HG02852 (cell line): ENCODE results near the gene IL27RA.

ENCODE experiments used
- ATAC-seq: cut with Tn5 transposase; IDR thresholded peaks from one replicate; pipeline ENCODE4 v1.9.1; 2021; ENCODE audit warnings: mild to moderate bottlenecking, moderate library complexity; ENCODE audit not compliant: unreplicated experiment

The IL27RA gene

GRCh38 chr19:14031719-14032480 is at the start of gene IL27RA:
TSS of gene IL27RA (plus strand) at chr19:14031762. CDS start at chr19:14031873, 111 bp downstream.
- peak; percentile 67 for ATAC-seq

- no peak for ATAC-seq
Measured at GRCh38 chr19:13981988-13982501, 49.5 kb upstream of the IL27RA start.

DNA sequence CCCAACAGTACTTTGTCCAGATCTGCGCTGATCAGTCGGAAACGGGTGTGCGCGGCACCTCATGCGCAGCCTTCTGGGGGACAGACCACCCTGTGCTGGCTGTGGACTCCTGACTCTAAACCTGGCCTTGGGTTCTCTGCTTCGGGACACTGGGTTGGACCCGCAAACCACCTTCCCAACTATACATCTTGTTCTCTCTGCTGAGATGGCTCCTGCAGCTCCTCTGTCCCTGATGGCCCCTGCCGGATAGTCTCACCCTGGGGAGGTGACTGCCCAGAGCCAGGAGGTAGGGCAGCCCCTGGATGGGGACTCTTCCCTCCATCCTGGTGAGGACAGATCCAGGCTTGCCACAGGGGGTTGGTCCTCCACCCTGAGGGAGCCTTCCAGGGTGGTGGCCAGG is 48.8 kb upstream of the IL27RA start:
- no peak for ATAC-seq

DNA sequence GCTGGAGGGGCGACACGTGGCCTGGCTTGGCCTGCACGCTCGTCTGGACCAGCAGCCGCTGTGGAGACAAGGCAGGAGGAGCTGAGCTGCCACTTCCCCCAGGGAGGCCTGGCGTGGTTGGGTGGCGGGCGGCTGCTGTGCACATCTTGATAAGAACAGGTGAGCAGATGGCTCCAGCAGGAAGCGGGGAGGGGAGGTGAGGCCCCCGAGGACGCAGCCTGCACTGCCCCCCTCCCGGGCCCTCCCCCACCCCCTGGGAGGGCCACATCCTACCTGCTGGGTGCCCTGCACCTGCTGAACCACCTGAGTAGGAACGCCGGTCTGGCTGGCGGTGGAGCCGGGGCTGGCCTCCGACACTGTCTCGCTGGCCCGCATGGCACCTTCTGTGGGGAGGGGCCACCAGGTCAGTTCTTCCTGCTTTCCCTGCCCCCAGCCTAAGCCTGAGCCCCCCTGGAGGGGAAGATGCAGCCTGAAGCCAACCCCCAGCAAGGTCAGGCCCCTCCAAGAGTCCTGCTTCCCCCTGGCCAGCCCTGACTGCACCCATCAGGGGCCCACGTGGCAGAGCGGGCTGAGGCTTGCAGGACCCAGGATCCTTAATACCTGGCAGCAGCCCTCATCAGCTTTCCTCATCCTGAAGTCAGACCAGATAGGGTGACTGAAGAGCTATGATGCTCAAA is 48.2 kb upstream of the IL27RA start:
- ATAC-seq = no peak

GRCh38 chr19:13984186-13984585 is 47.4 kb upstream of the IL27RA start:
- no peak for ATAC-seq

DNA sequence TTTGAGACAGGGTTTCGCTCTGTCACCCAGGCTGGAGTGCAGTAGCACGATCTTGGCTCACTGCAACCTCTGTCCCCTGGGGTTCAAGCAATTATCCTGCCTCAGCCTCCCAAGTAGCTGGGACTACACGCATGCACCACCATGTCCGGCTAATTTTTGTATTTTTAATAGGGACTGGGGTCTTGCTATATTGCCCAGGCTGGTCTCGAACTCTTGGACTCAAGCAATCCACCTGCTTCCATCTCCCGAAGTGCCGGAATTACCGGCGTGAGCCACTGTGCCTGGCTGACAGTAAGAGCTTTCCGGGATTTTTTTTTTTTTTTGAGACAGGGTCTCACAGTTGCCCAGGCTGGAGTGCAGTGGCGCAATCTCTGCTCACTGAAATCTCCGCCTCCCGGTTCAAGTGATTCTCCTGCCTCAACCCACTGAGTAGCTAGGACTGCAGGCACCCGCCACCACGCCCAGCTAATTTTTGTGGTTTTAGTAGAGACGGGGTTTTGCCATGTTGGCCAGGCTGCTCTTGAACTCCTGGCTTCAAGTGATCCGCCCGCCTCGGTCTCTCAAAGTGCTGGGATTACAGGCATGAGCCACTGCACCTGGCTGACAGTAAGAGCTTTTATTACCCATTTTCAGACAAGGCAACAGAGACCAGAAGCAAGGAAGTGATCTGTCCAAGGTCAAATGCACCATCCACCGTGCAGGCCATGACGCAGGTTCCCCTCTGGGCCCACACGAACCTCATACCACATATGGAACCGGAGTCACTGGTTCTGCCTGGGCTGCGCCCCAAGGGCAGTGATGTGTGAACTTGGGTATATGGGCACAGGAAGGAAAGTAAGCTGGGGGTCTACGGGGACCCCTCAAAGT is 46.5 kb upstream of the IL27RA start:
- ATAC-seq = no peak

DNA sequence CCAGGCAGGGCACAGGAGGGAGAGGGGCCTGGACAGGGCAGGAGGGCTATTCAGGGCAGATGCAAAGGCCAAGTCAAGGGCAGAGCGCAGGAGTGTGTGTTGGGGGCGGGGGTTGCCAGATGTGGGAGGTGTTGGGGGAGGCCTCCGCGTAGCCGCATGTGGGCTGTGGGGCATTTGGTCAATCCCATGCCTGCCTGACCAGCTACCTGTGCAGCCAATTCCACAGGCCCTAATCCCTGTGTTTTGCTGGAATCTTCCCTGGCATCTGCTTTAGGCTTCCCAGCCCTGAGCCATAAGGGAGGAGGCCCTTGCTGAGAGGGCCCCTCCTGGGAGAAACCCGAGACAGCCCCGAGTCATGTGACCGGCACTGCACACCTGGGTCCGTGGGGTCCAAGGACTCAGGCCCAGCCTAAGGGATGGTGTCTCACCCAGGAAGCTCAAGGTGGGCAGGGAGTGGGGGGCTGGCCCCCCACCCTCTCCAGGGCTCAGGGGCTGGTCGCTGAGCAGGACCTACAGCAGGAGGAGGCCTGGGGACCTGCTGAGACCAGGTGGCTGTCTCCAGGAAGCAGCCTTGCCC is 45.7 kb upstream of the IL27RA start:
- ATAC-seq = peak; percentile 5

- ATAC-seq = peak; percentile 75
Measured at GRCh38 chr19:13986348-13986904, 45.1 kb upstream of the IL27RA start.

DNA sequence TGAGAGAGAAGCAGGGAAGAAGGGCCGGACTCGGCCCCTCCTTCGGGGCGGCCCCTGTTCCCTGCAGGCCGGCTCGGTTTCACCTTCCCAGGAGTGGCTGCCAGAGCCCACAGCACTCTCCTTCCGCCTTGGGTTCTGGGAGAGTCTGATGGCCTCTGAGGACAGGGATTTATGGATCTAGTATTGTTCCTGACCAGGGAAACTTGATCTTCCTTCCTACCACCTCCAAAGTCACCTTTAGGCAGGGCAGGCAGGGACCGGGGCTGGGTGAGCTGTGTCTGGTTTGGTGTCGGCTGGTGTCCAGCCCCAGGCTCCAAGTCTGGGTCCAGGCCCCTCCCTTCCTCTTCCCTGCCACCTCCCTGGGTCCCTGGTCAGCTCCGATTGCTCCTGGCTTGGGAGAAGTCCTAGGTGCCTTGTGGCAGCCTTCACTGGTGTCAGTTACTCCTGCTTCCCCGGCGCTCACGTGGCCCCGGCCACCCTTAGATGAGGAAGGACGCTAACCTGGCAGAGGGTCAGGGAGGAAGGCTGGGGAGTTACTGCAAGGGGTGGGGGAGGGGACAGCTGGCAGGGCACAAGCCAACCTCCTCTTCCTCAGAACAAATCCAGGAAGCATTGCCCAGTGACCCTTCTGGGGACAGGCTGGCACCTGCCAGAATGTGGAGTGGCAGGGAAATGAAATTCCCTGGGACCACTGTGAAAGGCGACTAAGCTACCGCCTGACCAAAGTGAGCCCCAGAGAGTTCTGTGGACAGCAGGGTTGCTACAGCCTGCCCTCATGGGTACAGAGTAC is 44.3 kb upstream of the IL27RA start:
- ATAC-seq = no peak

DNA sequence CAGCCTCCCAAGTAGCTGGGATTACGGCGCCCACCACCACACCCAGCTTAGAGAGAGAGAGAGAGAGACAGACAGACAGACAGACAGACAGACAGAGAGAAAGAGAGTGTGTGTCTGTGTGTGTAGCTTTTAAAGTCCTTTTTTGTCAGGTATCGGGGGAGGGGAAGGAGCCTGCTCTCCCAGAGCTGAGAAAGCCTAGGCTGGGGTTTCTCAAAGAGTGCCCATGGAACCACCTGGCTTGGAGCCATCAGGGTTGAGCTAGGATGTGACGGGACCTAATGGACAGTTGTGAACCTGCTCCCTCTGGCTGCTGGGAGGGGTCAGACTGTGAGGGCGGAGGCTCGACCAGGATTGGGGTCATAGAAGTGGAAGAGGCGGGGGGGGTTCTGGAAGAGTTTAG is 42.1 kb upstream of the IL27RA start:
- no peak for ATAC-seq

DNA sequence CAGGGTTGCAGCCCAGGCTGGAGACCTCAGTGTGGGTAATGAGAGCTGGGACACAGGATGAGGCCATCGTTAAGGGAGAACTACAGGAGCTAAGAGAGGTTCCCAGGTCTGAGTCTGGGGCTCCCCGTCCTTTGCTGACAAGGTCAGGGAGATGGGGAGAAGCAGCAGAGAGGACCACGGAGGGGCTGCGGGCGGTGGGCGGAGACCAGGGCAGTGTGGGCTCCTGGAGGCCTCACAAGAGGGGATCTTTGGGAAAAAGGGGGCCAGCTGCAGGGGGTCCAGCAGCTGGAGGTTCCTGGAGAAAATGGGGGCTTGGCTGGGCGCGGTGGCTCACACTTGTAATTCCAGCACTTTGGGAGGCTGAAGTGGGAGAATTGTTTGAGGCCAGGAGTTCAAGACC is 41.5 kb upstream of the IL27RA start:
- no peak for ATAC-seq

DNA sequence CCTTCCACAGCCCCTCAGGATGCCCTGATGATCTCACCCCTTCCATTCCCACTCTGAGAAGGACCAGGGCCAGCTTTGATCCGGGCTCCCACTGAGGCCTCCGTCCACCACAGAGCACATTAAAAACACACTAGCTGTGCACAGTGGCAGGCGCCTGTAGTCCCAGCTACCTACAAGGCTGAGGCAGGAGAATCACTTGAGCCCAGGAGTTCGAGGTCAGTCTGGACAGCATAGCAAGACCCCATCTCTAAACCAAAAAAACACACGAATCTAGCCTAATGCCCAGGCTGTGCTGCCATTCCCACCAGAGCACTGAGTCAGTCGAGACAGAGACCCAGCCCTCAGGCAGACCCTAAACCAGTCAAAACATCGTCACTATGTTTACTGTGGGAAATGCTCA is 39.5 kb upstream of the IL27RA start:
- no peak for ATAC-seq

DNA sequence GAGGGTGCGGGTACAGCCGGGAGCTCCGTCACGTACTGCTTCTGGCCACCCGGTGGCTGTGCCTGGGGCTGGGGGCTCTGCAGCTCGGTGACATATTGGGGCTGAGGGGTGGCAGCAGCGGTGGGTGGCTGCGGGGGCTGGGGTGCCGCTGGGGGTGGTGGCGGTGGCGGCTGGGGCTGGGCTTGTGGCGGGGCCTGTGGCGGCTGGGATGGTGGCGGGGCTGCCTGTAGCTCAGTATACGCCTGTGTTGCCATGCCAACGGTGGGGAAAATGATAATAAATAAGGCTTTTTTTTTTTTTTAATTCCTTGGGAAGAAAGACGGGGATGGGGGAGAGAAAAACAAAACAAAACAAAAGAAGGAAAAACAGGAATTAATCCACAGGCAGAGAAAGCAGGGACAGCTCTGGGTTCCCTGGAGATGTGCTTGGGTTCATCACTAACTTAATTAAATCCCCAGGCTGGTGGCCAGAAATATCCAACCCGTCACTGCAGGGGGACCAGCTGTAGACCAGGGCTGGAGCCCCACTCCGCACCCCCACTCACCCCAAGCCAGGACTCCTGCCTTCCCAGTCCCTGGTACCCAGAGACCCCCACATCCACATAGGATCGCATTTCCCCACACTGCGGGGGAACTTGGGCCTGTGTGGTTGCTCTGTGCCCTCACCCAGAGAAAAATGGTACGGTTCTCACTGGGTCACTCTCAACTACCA is 37.8 kb upstream of the IL27RA start:
- ATAC-seq = no peak

GRCh38 chr19:13995017-13995728 is 36.4 kb upstream of the IL27RA start:
- ATAC-seq = no peak

- ATAC-seq = no peak
Measured at GRCh38 chr19:13995878-13996765, 35.4 kb upstream of the IL27RA start.

DNA sequence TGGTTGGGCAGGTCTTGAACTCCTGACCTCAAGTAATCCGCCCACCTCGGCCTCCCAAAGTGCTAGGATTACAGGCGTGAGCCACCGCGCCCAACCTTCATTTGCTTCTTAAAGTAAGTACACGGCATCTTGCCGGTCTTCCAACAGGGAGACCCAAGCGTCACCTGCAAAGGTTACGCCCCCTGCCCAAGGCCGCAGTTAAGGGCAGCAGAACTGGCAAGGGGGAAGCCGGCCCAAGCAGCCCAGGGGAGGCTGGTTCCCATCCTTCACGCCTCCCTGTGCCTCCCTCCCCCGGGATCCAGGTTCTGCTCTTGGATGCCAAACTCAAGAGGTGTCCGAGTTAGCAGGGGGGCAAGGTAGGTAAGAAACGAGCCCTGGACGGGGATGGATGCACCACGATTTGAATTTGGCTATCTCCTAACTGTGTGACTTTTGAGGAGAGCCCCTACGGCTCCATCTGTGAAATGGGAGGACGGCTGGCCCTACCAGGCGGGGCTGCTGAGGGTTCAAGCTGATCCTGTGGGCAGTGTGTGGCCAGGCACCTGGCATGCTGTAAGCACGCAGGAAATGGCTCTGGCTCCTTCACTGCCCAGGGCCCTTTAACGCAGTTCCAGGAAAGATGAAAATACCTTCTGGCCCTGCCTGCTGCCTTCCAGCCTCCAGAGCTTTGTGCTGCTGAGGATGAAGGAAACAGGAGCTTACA is 34.5 kb upstream of the IL27RA start:
- no peak for ATAC-seq

- no peak for ATAC-seq
Measured at GRCh38 chr19:13997631-13997962, 34.0 kb upstream of the IL27RA start.
